PFSK-1 (cell line): ENCODE measurements around the gene KCNK13. TPM values are rescaled to one million over a fixed set of nuclear protein-coding genes. Genes with fewer than 3 reads are reported as not detected.

Experiments used
- FOXP2 ChIP-seq: optimal IDR thresholded peaks from 2 replicates; pipeline ENCODE3; 2011; ENCODE audit warnings: borderline replicate concordance, control low read depth, inconsistent platforms; ENCODE audit not compliant: insufficient read depth; ENCODE audit errors: extremely low read length, extremely low read depth
- POLR2AphosphoS5 ChIP-seq: IDR thresholded peaks from 2 replicates; pipeline ENCODE4 v1.6.1; 2012; ENCODE audit warnings: low read depth, mild to moderate bottlenecking, control low read depth, low read length, moderate library complexity
- REST ChIP-seq, 2 experiments: IDR thresholded peaks; 2 replicates each; pipeline versions ENCODE4 v1.6.1 to v1.8.0; 2011 to 2012; ENCODE audit warnings: low read depth in 2 of 2, low read length in 2 of 2, control low read depth in 1 of 2, inconsistent platforms in 1 of 2, mild to moderate bottlenecking in 1 of 2, moderate library complexity in 1 of 2; ENCODE audit not compliant: insufficient read depth in 1 of 2
- SIN3A ChIP-seq: IDR thresholded peaks from 2 replicates; pipeline ENCODE4 v1.6.1; 2012; ENCODE audit warnings: mild to moderate bottlenecking, low read length, moderate library complexity, borderline replicate concordance; ENCODE audit not compliant: insufficient read depth
- TAF1 ChIP-seq: IDR thresholded peaks from 2 replicates; pipeline ENCODE4 v1.6.1; 2012; ENCODE audit warnings: low read length, control low read depth, borderline replicate concordance; ENCODE audit not compliant: insufficient read depth
- polyA plus RNA-seq: library from polyadenylated mRNA; unstranded; fragments of >200 nt; gene quantifications from one replicate; pipeline ENCODE4 v1.2.1, GENCODE V29; 2012; ENCODE audit warnings: low read depth, missing spikeins; ENCODE audit not compliant: insufficient read length

Gene KCNK13
- not detected for polyA plus RNA-seq

GRCh38 chr14:90061685-90062126, at the start of gene KCNK13:
Gene KCNK13 (plus strand): TSS chr14:90061994. CDS start chr14:90062206, 212 bp downstream.
- no peak for TF ChIP-seq POLR2AphosphoS5
- no peak for TF ChIP-seq TAF1
- TF ChIP-seq REST (IDR thresholded peaks at IDR 0.05; ENCODE audit: insufficient read depth in 1 of 2, low read depth in 2 of 2, low read length in 2 of 2): no peak
- no peak for TF ChIP-seq FOXP2
- TF ChIP-seq SIN3A: no peak

- TF ChIP-seq POLR2AphosphoS5 (no peak), SIN3A (no peak), REST (IDR thresholded peaks at IDR 0.05; ENCODE audit: insufficient read depth in 1 of 2, low read depth in 2 of 2, low read length in 2 of 2) (no peak), FOXP2 (no peak), TAF1 (no peak)
These were observed 44.4 kb upstream of the KCNK13 start for GRCh38 chr14:90017371-90017770.

- no peak for TF ChIP-seq TAF1
These were observed 41.8 kb upstream of the KCNK13 start for GRCh38 chr14:90019824-90020523.

GRCh38 chr14:90023176-90023896, 38.5 kb upstream of the KCNK13 start:
- TF ChIP-seq FOXP2: no peak
- no peak for TF ChIP-seq SIN3A
- TF ChIP-seq POLR2AphosphoS5: no peak
- no peak for TF ChIP-seq TAF1
- no peak for TF ChIP-seq REST (IDR thresholded peaks at IDR 0.05; ENCODE audit: insufficient read depth in 1 of 2, low read depth in 2 of 2, low read length in 2 of 2)

- TF ChIP-seq SIN3A: no peak
- TF ChIP-seq POLR2AphosphoS5: no peak
- no peak for TF ChIP-seq TAF1
- TF ChIP-seq FOXP2: no peak
- no peak for TF ChIP-seq REST (IDR thresholded peaks at IDR 0.05; ENCODE audit: insufficient read depth in 1 of 2, low read depth in 2 of 2, low read length in 2 of 2)
These were observed 36.9 kb upstream of the KCNK13 start for GRCh38 chr14:90024910-90025309.
